ENCODE results near the gene SIRT6.

DNA sequence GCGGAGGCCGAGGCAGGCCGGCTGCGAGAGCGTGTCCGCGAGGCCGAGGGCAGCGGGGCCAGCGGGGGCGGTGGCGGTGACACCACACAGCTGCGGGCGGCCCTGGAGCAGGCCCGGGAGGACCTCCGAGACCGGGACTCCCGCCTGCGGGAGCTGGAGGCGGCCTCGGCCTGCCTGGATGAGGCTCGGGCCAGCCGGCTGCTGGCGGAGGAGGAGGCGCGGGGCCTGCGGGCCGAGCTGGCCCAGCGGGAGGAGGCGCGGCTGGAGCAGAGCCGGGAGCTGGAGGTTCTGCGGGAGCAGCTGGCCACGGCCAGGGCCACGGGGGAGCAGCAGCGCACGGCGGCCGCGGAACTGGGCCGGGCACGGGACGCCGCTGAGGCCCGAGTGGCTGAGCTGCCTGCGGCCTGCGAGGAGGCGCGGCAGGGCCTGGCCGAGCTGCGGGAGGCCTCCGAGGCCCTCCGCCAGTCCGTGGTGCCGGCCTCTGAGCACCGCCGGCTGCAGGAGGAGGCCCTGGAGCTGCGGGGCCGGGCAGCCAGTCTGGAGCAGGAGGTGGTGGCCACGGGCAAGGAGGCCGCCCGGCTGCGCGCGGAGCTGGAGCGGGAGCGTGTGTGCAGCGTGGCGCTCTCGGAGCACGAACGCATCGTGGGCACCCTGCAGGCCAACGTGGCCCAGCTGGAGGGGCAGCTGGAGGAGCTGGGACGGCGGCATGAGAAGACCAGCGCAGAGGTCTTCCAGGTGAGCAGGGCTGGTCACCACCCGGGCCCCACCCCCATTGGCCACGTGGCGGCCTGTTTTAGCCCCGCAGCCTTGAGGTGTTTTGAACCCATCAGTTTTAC, 35.3 kb upstream of the SIRT6 start:
- TF ChIP-seq EZH2 (IDR thresholded peaks at IDR 0.05) = no peak
- no peak for TF ChIP-seq POLR2AphosphoS5 (IDR thresholded peaks at IDR 0.05; ENCODE audit: borderline replicate concordance, low read depth, low read length)
